ENCODE data around the gene SCAMP1. TPM values are rescaled to one million over a fixed set of nuclear protein-coding genes. Genes with fewer than 3 reads are reported as not detected.

The SCAMP1 gene
- total RNA-seq, 4 donors from 2014 or later: 22.5 to 30.8 (median 28.3) TPM

GRCh38 chr5:78467752-78468357 lies 107.4 kb downstream of the SCAMP1 start:
- whole genome bisulfite sequencing, 2 donors: 10 to 22% methylated on average over 3 of the region's 3 CpGs
- H3K36me3 ChIP-seq: peaks cover 0 to 22% (median 0%) of the 10 kb centered on the region in 3 donors
- no peaks in the 10 kb centered on the region for H3K9me3 ChIP-seq
- TF ChIP-seq POLR2A (IDR thresholded peaks at IDR 0.05) (no peak), CTCF (IDR thresholded peaks at IDR 0.05) (peak; percentile 67 to 75 (median 71))
- no peaks in the 10 kb centered on the region for H3K27me3 ChIP-seq
- no peak overlapping the region for H3K27ac ChIP-seq
- peaks cover 0 to 8% (median 0%) of the 10 kb centered on the region in 4 donors for H3K4me1 ChIP-seq
- DNase-seq (ENCODE audit: low spot score in 2 of 2): no peak
- no peak overlapping the region for H3K4me3 ChIP-seq

GRCh38 chr5:78471896-78472295 lies 111.5 kb downstream of the SCAMP1 start:
- TF ChIP-seq CTCF (IDR thresholded peaks at IDR 0.05) (no peak), EP300 (IDR thresholded peaks at IDR 0.05) (no peak), POLR2A (IDR thresholded peaks at IDR 0.05) (no peak)
- H3K27me3 ChIP-seq: no peaks in the 10 kb centered on the region
- peaks cover 0 to 9% (median 0%) of the 10 kb centered on the region in 3 donors for H3K36me3 ChIP-seq
- H3K4me3 ChIP-seq: no peak overlapping the region
- no peak for DNase-seq (ENCODE audit: low spot score in 2 of 2)
- H3K9me3 ChIP-seq: no peaks in the 10 kb centered on the region
- peaks cover 0 to 8% (median 0%) of the 10 kb centered on the region in 4 donors for H3K4me1 ChIP-seq
- no peak overlapping the region for H3K27ac ChIP-seq

GRCh38 chr5:78472469-78473106 lies 112.2 kb downstream of the SCAMP1 start:
- peaks cover 0 to 9% (median 0%) of the 10 kb centered on the region in 3 donors for H3K36me3 ChIP-seq
- no peak overlapping the region for H3K27ac ChIP-seq
- TF ChIP-seq CTCF (IDR thresholded peaks at IDR 0.05) (no peak), POLR2A (IDR thresholded peaks at IDR 0.05) (no peak), EP300 (IDR thresholded peaks at IDR 0.05) (no peak)
- no peak overlapping the region for H3K4me3 ChIP-seq
- no peak for DNase-seq (ENCODE audit: low spot score in 2 of 2)
- no peaks in the 10 kb centered on the region for H3K27me3 ChIP-seq
- peaks cover 0 to 7% (median 0%) of the 10 kb centered on the region in 4 donors for H3K4me1 ChIP-seq
- no peaks in the 10 kb centered on the region for H3K9me3 ChIP-seq

GRCh38 chr5:78473751-78474150 lies 113.3 kb downstream of the SCAMP1 start:
- TF ChIP-seq CTCF (IDR thresholded peaks at IDR 0.05): no peak
- TF ChIP-seq POLR2A (IDR thresholded peaks at IDR 0.05): no peak
- no peak for TF ChIP-seq EP300 (IDR thresholded peaks at IDR 0.05)
- 95 to 100% methylated on average over 1 of the region's 1 CpG for WGBS, 2 donors
- H3K9me3 ChIP-seq: no peaks in the 10 kb centered on the region

GRCh38 chr5:78475370-78475769 lies 115.0 kb downstream of the SCAMP1 start:
- Histone ChIP-seq H3K4me1 (no peaks in the 10 kb centered on the region), H3K36me3 (peaks cover 0 to 13% (median 0%) of the 10 kb centered on the region in 3 donors), H3K9me3 (no peaks in the 10 kb centered on the region), H3K27ac (no peak overlapping the region), H3K4me3 (no peak overlapping the region), H3K27me3 (no peaks in the 10 kb centered on the region)
- no peak for DNase-seq (ENCODE audit: low spot score in 2 of 2)
- TF ChIP-seq EP300 (IDR thresholded peaks at IDR 0.05) (no peak), POLR2A (IDR thresholded peaks at IDR 0.05) (no peak), CTCF (IDR thresholded peaks at IDR 0.05) (no peak)
- WGBS, 2 donors: 94% methylated on average over 3 of the region's 3 CpGs

More at GRCh38 chr5:78473751-78474150, 113.3 kb downstream of the SCAMP1 start:
- Histone ChIP-seq H3K27me3 (no peaks in the 10 kb centered on the region), H3K36me3 (peaks cover 0 to 9% (median 0%) of the 10 kb centered on the region in 3 donors), H3K4me3 (no peak overlapping the region), H3K4me1 (no peaks in the 10 kb centered on the region), H3K27ac (no peak overlapping the region)
- no peak for DNase-seq (ENCODE audit: low spot score in 2 of 2)
